Suprapubic skin (tissue), 3 donors: ENCODE results near the gene HOXA9.
A peak's percentile ranks its signal among the peaks of the same experiment; 100 is the strongest.

Experiments used
- CTCF ChIP-seq, 2 donors: fragments of 200-600 bp in 1 of 2; fragments of 450-650 bp in 1 of 2; sonication (generic) in 1 of 2; IDR thresholded peaks; one replicate each; pipeline ENCODE4 v1.5.1; 2016 to 2019; ENCODE audit warnings: antibody characterized with exemption in 2 of 2, mild to moderate bottlenecking in 1 of 2, moderate library complexity in 1 of 2
- POLR2A ChIP-seq, 2 donors: fragments of 450-650 bp; IDR thresholded peaks; one replicate each; pipeline ENCODE4 v1.6.1; 2017; ENCODE audit warnings: antibody characterized with exemption in 2 of 2, mild to moderate bottlenecking in 2 of 2, moderate library complexity in 2 of 2

- TF ChIP-seq CTCF (IDR thresholded peaks at IDR 0.05), result no peak
- peak in 1 of 2 donors; percentile 44 for TF ChIP-seq POLR2A (IDR thresholded peaks at IDR 0.05)
Observed at GRCh38 chr7:27151931-27152815, 13.2 kb downstream of the HOXA9 start, which contains the start of gene HOXA3.
